PFSK-1 (cell line): ENCODE data around the gene RASSF8.
A peak's percentile ranks its signal among the peaks of the same experiment; 100 is the strongest.

Source experiments
- FOXP2 ChIP-seq: optimal IDR thresholded peaks from 2 replicates; pipeline ENCODE3; 2011; ENCODE audit warnings: borderline replicate concordance, control low read depth, inconsistent platforms; ENCODE audit not compliant: insufficient read depth; ENCODE audit errors: extremely low read length, extremely low read depth
- POLR2AphosphoS5 ChIP-seq: IDR thresholded peaks from 2 replicates; pipeline ENCODE4 v1.6.1; 2012; ENCODE audit warnings: low read depth, mild to moderate bottlenecking, control low read depth, low read length, moderate library complexity
- SIN3A ChIP-seq: IDR thresholded peaks from 2 replicates; pipeline ENCODE4 v1.6.1; 2012; ENCODE audit warnings: mild to moderate bottlenecking, low read length, moderate library complexity, borderline replicate concordance; ENCODE audit not compliant: insufficient read depth
- TAF1 ChIP-seq: IDR thresholded peaks from 2 replicates; pipeline ENCODE4 v1.6.1; 2012; ENCODE audit warnings: low read length, control low read depth, borderline replicate concordance; ENCODE audit not compliant: insufficient read depth
- TF ChIP-seq, protein P1 (sequence below), 2 experiments: IDR thresholded peaks; 2 replicates each; pipeline versions ENCODE4 v1.6.1 to v1.8.0; 2011 to 2012; ENCODE audit warnings: low read depth in 2 of 2, low read length in 2 of 2, control low read depth in 1 of 2, inconsistent platforms in 1 of 2, mild to moderate bottlenecking in 1 of 2, moderate library complexity in 1 of 2; ENCODE audit not compliant: insufficient read depth in 1 of 2

The RASSF8 gene

DNA sequence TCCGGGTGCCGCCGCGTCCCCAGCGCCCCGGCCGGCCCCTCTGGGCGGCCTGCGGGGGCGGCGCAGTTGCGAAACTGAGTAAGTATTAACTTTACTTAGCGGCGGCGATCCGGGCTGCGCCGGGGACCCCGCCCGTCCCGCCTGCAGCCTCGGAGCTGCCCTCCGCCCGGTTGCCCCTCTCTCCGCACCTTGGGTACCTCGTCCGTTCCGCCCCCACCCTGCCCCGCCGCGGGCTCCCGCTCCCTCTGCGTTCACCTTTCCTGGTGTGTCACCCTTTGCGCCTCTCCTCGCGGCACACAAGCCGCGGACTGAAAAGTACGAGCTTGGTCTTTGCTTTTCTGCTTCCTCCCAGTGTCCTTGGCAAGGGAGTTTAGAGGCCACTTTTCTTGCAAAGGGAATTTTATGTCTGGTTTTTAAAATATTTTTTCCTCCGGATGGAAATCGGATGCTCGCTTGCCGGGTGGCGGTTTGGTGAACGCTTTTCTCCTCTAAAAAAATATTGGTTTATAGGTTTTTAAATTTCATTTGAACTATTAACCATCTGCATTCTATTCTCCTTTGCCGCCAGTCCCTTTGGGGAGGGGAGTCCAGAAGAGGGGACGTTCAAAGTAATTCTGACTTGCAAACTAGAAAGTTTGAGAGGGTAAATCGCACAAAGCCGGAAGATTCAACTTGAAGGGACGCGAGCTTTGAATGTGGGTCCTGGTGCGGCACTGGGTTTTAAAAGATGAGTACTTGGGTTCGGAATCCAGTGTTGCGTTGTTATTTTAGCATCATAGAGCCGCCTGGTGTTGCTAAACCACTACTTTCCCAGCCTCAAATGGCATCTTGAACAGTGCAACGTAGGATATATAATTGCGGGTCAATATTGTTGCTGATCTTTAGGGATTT is 834 bp downstream of the RASSF8 start:
- TF ChIP-seq, protein P1, sequence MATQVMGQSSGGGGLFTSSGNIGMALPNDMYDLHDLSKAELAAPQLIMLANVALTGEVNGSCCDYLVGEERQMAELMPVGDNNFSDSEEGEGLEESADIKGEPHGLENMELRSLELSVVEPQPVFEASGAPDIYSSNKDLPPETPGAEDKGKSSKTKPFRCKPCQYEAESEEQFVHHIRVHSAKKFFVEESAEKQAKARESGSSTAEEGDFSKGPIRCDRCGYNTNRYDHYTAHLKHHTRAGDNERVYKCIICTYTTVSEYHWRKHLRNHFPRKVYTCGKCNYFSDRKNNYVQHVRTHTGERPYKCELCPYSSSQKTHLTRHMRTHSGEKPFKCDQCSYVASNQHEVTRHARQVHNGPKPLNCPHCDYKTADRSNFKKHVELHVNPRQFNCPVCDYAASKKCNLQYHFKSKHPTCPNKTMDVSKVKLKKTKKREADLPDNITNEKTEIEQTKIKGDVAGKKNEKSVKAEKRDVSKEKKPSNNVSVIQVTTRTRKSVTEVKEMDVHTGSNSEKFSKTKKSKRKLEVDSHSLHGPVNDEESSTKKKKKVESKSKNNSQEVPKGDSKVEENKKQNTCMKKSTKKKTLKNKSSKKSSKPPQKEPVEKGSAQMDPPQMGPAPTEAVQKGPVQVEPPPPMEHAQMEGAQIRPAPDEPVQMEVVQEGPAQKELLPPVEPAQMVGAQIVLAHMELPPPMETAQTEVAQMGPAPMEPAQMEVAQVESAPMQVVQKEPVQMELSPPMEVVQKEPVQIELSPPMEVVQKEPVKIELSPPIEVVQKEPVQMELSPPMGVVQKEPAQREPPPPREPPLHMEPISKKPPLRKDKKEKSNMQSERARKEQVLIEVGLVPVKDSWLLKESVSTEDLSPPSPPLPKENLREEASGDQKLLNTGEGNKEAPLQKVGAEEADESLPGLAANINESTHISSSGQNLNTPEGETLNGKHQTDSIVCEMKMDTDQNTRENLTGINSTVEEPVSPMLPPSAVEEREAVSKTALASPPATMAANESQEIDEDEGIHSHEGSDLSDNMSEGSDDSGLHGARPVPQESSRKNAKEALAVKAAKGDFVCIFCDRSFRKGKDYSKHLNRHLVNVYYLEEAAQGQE (IDR thresholded peaks at IDR 0.05; ENCODE audit: insufficient read depth in 1 of 2, low read depth in 2 of 2, low read length in 2 of 2), result no peak
- TF ChIP-seq FOXP2 (no peak), TAF1 (no peak), POLR2AphosphoS5 (no peak), SIN3A (no peak)

DNA sequence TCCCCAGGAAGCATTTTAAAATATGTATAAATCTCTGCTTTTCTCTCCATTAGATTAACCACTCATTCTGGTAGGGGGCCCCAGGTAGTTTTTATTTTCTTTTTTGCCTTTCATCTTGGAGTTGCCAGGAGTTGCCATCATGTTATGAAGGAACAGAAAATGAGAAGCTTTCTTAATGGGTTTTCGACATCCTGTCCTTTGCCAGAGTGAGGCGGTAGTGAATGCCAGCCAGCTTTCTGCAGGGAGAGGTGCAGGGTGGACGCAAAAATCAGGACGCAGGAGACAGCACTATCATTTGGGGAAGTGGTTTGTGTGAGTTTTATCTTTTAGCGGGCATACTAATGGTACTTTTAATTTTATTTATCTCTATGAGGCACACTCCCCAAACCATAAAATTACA is 1.7 kb downstream of the RASSF8 start:
- TF ChIP-seq SIN3A (0 out of 2 replicates have a peak, but pooled peaks have one; percentile 16), TAF1 (no peak), POLR2AphosphoS5 (no peak)
- TF ChIP-seq, protein P1 (IDR thresholded peaks at IDR 0.05; ENCODE audit: insufficient read depth in 1 of 2, low read depth in 2 of 2, low read length in 2 of 2), result no peak

DNA sequence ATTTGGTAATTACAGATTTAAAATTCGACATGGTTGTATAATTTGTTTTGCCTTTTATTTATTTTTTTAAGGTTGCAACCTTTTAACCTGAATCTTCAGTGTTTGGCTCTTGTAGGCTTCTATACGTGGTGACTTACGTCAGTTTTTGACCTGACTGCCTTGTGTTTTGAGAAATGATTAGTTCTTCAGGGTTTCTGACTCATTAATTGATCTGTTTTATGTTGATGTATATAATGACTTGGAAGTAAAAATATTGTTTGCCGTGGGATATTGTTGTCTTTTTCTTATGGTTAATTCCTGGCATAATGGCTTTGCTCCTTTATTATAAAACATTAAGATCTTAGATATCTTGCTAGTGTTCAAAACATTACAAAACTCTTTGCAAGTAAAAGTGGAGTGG is 2.5 kb downstream of the RASSF8 start:
- TF ChIP-seq, protein P1 (IDR thresholded peaks at IDR 0.05; ENCODE audit: insufficient read depth in 1 of 2, low read depth in 2 of 2, low read length in 2 of 2), result no peak
- TF ChIP-seq FOXP2 (no peak), POLR2AphosphoS5 (no peak), SIN3A (no peak), TAF1 (no peak)

- TF ChIP-seq FOXP2 (no peak), SIN3A (no peak)
- TF ChIP-seq, protein P1 (IDR thresholded peaks at IDR 0.05; ENCODE audit: insufficient read depth in 1 of 2, low read depth in 2 of 2, low read length in 2 of 2), result no peak
These were observed 4.5 kb downstream of the RASSF8 start for GRCh38 chr12:25962932-25963525.
